DMS53 treated with DMSO at 0.1 percent for 48 hours (cell line): ENCODE results near the gene ANXA3.
A peak's percentile ranks its signal among the peaks of the same experiment; 100 is the strongest.
"Not testable (repeated sequence)": the region's sequence is repeated elsewhere in the genome, so short reads cannot be mapped to it uniquely, and the experiment has no call there.

Experiments used
- DNase-seq: peaks from one replicate; lab custom pipeline; 2025; ENCODE audit not compliant: unreplicated experiment; lab: John Stamatoyannopoulos, UW

The ANXA3 gene

GRCh38 chr4:78542373-78542772, 9.2 kb upstream of the ANXA3 start:
- DNase-seq = no peak

GRCh38 chr4:78543424-78544125, 8.0 kb upstream of the ANXA3 start:
- no peak for DNase-seq

GRCh38 chr4:78544678-78545077, 6.9 kb upstream of the ANXA3 start:
- no peak for DNase-seq

GRCh38 chr4:78545275-78546246, 6.0 kb upstream of the ANXA3 start:
- DNase-seq = no peak

- DNase-seq = not testable (repeated sequence)
Observed at GRCh38 chr4:78547899-78548298, 3.7 kb upstream of the ANXA3 start.

- not testable (repeated sequence) for DNase-seq
Observed at GRCh38 chr4:78548889-78549288, 2.7 kb upstream of the ANXA3 start.

- DNase-seq = peak; percentile 6
Observed at GRCh38 chr4:78552389-78553042, 946 bp downstream of the ANXA3 start.

GRCh38 chr4:78553043-78553396, 1.4 kb downstream of the ANXA3 start:
- no peak for DNase-seq

- no peak for DNase-seq
Observed at GRCh38 chr4:78553529-78554060, 2.0 kb downstream of the ANXA3 start.

- DNase-seq = no peak
Observed at GRCh38 chr4:78556665-78557064, 5.1 kb downstream of the ANXA3 start.

- no peak for DNase-seq
Observed at GRCh38 chr4:78557841-78558240, 6.3 kb downstream of the ANXA3 start.

GRCh38 chr4:78558410-78558809, 6.8 kb downstream of the ANXA3 start:
- DNase-seq = no peak

- DNase-seq = no peak
Observed at GRCh38 chr4:78560296-78560963, 8.9 kb downstream of the ANXA3 start.

- peak; percentile 26 for DNase-seq
Observed at GRCh38 chr4:78561677-78562076, 10.1 kb downstream of the ANXA3 start.

GRCh38 chr4:78562687-78563086, 11.1 kb downstream of the ANXA3 start:
- no peak for DNase-seq

GRCh38 chr4:78565971-78566372, 14.4 kb downstream of the ANXA3 start:
- DNase-seq = no peak

GRCh38 chr4:78566834-78567499, 15.4 kb downstream of the ANXA3 start:
- no peak for DNase-seq

- DNase-seq = no peak
Observed at GRCh38 chr4:78567500-78568060, 16.0 kb downstream of the ANXA3 start.

GRCh38 chr4:78568640-78569305, 17.2 kb downstream of the ANXA3 start:
- no peak for DNase-seq
